Heart left ventricle (tissue), 13 donors: ENCODE measurements around the gene NUCKS1.

Source experiments
- POLR2A ChIP-seq, 2 donors: fragments of 450-650 bp; IDR thresholded peaks; one replicate each; pipeline ENCODE4 v1.6.1; 2017; ENCODE audit warnings: antibody characterized with exemption in 2 of 2, mild to moderate bottlenecking in 2 of 2, moderate library complexity in 2 of 2
- TF ChIP-seq, protein P1 (sequence below), 12 donors: fragments of 200-600 bp; sonication (generic) in 4 of 12; IDR thresholded peaks; one replicate each; pipeline versions ENCODE4 v1.5.0 to v1.8.0; 2018 to 2022; ENCODE audit warnings: antibody characterized with exemption in 12 of 12, mild to moderate bottlenecking in 5 of 12
- donor health status: ischemic (EF 13 %, LVEDD 7.1; RV severe dilation, severe dysfunction).
- donor health status: DM: no; HTN: yes; CAD: no.
- donor health status: DM: no; HTN: no; CAD: no.
- donor health status: ischemic (EF 25% LVEDD 6.9; RV normal size, moderate dysfunction).
- donor health status: ischemic (EF 25% LVEDD 5.7; RV mildly dilated, moderate dysfunction).
- donor health status: ischemic (EF 35%, LVEDD 5.7; RV mildly dilated, moderate dysfunction).
- donor health status: nonischemic (EF 11% LVEDD 7.7; RV severe dilation, severe dysfunction).
- donor health status: DM: yes; HTN: yes; CAD: no.
- donor health status: PGD.
- donor health status: ischemic (EF 29% LVEDD 5.4; RV normal size, mild dysfunction).
- donor health status: nonischemic (EF 23%, LVEDD 6.1; RV moderate dilation, normal function).

DNA sequence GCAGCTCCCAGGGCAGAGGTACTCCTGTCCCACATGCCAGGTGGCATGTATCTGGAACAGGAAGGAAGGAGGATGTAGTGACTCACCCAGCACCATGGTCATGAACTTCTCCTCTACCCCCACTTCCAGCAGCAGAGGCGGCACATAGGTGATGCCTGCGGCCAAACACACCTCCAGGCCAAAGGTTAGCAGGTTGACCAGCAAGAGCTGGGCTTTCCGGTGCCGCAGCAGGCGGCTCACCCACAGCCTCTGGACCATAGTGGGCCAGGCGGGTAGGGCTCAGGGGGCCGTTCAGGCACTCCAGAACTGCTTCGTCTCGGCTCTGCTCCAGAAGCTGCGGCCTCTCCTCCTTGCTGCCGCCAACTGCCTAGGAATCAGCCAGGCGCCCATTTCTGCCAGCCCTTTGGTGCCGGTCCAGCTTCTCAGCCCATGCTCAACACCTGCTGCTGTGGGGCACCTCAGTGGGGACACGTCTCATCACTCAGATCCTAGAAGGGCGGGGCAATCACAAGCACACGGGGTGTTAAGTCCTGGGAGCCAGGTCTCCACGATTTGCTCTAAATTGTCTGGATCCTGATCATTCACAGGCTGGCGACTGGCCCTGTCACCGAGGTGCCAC is 85.5 kb downstream of the NUCKS1 start:
- TF ChIP-seq, protein P1, sequence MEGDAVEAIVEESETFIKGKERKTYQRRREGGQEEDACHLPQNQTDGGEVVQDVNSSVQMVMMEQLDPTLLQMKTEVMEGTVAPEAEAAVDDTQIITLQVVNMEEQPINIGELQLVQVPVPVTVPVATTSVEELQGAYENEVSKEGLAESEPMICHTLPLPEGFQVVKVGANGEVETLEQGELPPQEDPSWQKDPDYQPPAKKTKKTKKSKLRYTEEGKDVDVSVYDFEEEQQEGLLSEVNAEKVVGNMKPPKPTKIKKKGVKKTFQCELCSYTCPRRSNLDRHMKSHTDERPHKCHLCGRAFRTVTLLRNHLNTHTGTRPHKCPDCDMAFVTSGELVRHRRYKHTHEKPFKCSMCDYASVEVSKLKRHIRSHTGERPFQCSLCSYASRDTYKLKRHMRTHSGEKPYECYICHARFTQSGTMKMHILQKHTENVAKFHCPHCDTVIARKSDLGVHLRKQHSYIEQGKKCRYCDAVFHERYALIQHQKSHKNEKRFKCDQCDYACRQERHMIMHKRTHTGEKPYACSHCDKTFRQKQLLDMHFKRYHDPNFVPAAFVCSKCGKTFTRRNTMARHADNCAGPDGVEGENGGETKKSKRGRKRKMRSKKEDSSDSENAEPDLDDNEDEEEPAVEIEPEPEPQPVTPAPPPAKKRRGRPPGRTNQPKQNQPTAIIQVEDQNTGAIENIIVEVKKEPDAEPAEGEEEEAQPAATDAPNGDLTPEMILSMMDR (IDR thresholded peaks at IDR 0.05) = no peak
- no peak for TF ChIP-seq POLR2A (IDR thresholded peaks at IDR 0.05)
